Measurements from ENCODE around the gene ZNF669.

Gene ZNF669

GRCh38 chr1:247088967-247089366, 15.2 kb downstream of the ZNF669 start:
- no peak overlapping the region for H3K4me3 ChIP-seq (ENCODE audit: low read depth in 1 of 2, low read length in 2 of 2)
- no peaks in the 10 kb centered on the region for H3K4me1 ChIP-seq (ENCODE audit: insufficient read depth, low read length)
- H3K27ac ChIP-seq (ENCODE audit: low read depth, low read length): no peak overlapping the region
- H3K36me3 ChIP-seq (ENCODE audit: insufficient read depth, low read length): no peaks in the 10 kb centered on the region
- H3K27me3 ChIP-seq (ENCODE audit: control insufficient read depth in 1 of 2, insufficient read depth in 2 of 2, low read length in 2 of 2): peaks cover 0 to 5% of the 10 kb centered on the region in 2 donors
- no peaks in the 10 kb centered on the region for H3K9me3 ChIP-seq (ENCODE audit: low read length)
- H3K9ac ChIP-seq (ENCODE audit: low read length): no peak overlapping the region

- Histone ChIP-seq H3K27me3 (ENCODE audit: control insufficient read depth in 1 of 2, insufficient read depth in 2 of 2, low read length in 2 of 2) (peaks cover 0 to 5% of the 10 kb centered on the region in 2 donors), H3K4me1 (ENCODE audit: insufficient read depth, low read length) (no peaks in the 10 kb centered on the region), H3K36me3 (ENCODE audit: insufficient read depth, low read length) (no peaks in the 10 kb centered on the region), H3K9me3 (ENCODE audit: low read length) (no peaks in the 10 kb centered on the region), H3K9ac (ENCODE audit: low read length) (no peak overlapping the region), H3K27ac (ENCODE audit: low read depth, low read length) (no peak overlapping the region), H3K4me3 (ENCODE audit: low read depth in 1 of 2, low read length in 2 of 2) (no peak overlapping the region)
Measured at GRCh38 chr1:247087256-247087655, 16.9 kb downstream of the ZNF669 start.

GRCh38 chr1:247085310-247085709, 18.8 kb downstream of the ZNF669 start:
- peaks cover 0 to 5% of the 10 kb centered on the region in 2 donors for H3K27me3 ChIP-seq (ENCODE audit: control insufficient read depth in 1 of 2, insufficient read depth in 2 of 2, low read length in 2 of 2)
- H3K36me3 ChIP-seq (ENCODE audit: insufficient read depth, low read length): no peaks in the 10 kb centered on the region

GRCh38 chr1:247084771-247085170, 19.4 kb downstream of the ZNF669 start:
- Histone ChIP-seq H3K9me3 (ENCODE audit: low read length) (no peaks in the 10 kb centered on the region), H3K9ac (ENCODE audit: low read length) (no peak overlapping the region), H3K27me3 (ENCODE audit: control insufficient read depth in 1 of 2, insufficient read depth in 2 of 2, low read length in 2 of 2) (peaks cover 0 to 5% of the 10 kb centered on the region in 2 donors)

More at GRCh38 chr1:247085310-247085709, 18.8 kb downstream of the ZNF669 start:
- Histone ChIP-seq H3K4me3 (ENCODE audit: low read depth in 1 of 2, low read length in 2 of 2) (no peak overlapping the region), H3K9me3 (ENCODE audit: low read length) (no peaks in the 10 kb centered on the region), H3K4me1 (ENCODE audit: insufficient read depth, low read length) (no peaks in the 10 kb centered on the region), H3K9ac (ENCODE audit: low read length) (no peak overlapping the region), H3K27ac (ENCODE audit: low read depth, low read length) (no peak overlapping the region)

GRCh38 chr1:247079141-247079874, 24.8 kb downstream of the ZNF669 start:
- peaks cover 11% of the 10 kb centered on the region for H3K4me1 ChIP-seq (ENCODE audit: insufficient read depth, low read length)
- peak overlapping the region; percentile 10 for H3K9ac ChIP-seq (ENCODE audit: low read length)
- no peaks in the 10 kb centered on the region for H3K9me3 ChIP-seq (ENCODE audit: low read length)
- H3K36me3 ChIP-seq (ENCODE audit: insufficient read depth, low read length): no peaks in the 10 kb centered on the region
- H3K27me3 ChIP-seq (ENCODE audit: control insufficient read depth in 1 of 2, insufficient read depth in 2 of 2, low read length in 2 of 2): no peaks in the 10 kb centered on the region
- H3K4me3 ChIP-seq (ENCODE audit: low read depth in 1 of 2, low read length in 2 of 2): peak overlapping the region in 1 of 2 donors; percentile 89
- H3K27ac ChIP-seq (ENCODE audit: low read depth, low read length): no peak overlapping the region

More at GRCh38 chr1:247084771-247085170, 19.4 kb downstream of the ZNF669 start:
- Histone ChIP-seq H3K4me1 (ENCODE audit: insufficient read depth, low read length) (no peaks in the 10 kb centered on the region), H3K36me3 (ENCODE audit: insufficient read depth, low read length) (no peaks in the 10 kb centered on the region), H3K4me3 (ENCODE audit: low read depth in 1 of 2, low read length in 2 of 2) (no peak overlapping the region), H3K27ac (ENCODE audit: low read depth, low read length) (no peak overlapping the region)

- Histone ChIP-seq H3K4me3 (ENCODE audit: low read depth in 1 of 2, low read length in 2 of 2) (peak within 1 kb of the TSS; percentile 89 to 91), H3K9me3 (ENCODE audit: low read length) (no peaks in the 10 kb centered on the region), H3K36me3 (ENCODE audit: insufficient read depth, low read length) (no peaks in the 10 kb centered on the region), H3K4me1 (ENCODE audit: insufficient read depth, low read length) (peaks cover 11% of the 10 kb centered on the region), H3K27me3 (ENCODE audit: control insufficient read depth in 1 of 2, insufficient read depth in 2 of 2, low read length in 2 of 2) (no peaks in the 10 kb centered on the region), H3K9ac (ENCODE audit: low read length) (peak within 1 kb of the TSS; percentile 28), H3K27ac (ENCODE audit: low read depth, low read length) (peak within 1 kb of the TSS; percentile 72)
Measured at GRCh38 chr1:247078258-247079140, 25.7 kb downstream of the ZNF669 start, which contains the start of gene ZNF670. Gene ZNF670 (minus strand): TSS chr1:247078811. CDS start chr1:247078596, 215 bp downstream.

- Histone ChIP-seq H3K27ac (ENCODE audit: low read depth, low read length) (peak overlapping the region; percentile 72), H3K4me1 (ENCODE audit: insufficient read depth, low read length) (peaks cover 11% of the 10 kb centered on the region), H3K27me3 (ENCODE audit: control insufficient read depth in 1 of 2, insufficient read depth in 2 of 2, low read length in 2 of 2) (no peaks in the 10 kb centered on the region), H3K9ac (ENCODE audit: low read length) (peak overlapping the region; percentile 28), H3K4me3 (ENCODE audit: low read depth in 1 of 2, low read length in 2 of 2) (peak overlapping the region; percentile 89 to 91), H3K9me3 (ENCODE audit: low read length) (no peaks in the 10 kb centered on the region), H3K36me3 (ENCODE audit: insufficient read depth, low read length) (no peaks in the 10 kb centered on the region)
Measured at GRCh38 chr1:247077876-247078257, 26.3 kb downstream of the ZNF669 start.

GRCh38 chr1:247077213-247077612, 26.9 kb downstream of the ZNF669 start:
- Histone ChIP-seq H3K9me3 (ENCODE audit: low read length) (no peaks in the 10 kb centered on the region), H3K27ac (ENCODE audit: low read depth, low read length) (no peak overlapping the region), H3K27me3 (ENCODE audit: control insufficient read depth in 1 of 2, insufficient read depth in 2 of 2, low read length in 2 of 2) (no peaks in the 10 kb centered on the region), H3K36me3 (ENCODE audit: insufficient read depth, low read length) (no peaks in the 10 kb centered on the region), H3K4me1 (ENCODE audit: insufficient read depth, low read length) (peaks cover 11% of the 10 kb centered on the region), H3K9ac (ENCODE audit: low read length) (peak overlapping the region; percentile 28), H3K4me3 (ENCODE audit: low read depth in 1 of 2, low read length in 2 of 2) (peak overlapping the region in 1 of 2 donors; percentile 89)

GRCh38 chr1:247070645-247071044, 33.5 kb downstream of the ZNF669 start:
- Histone ChIP-seq H3K27me3 (ENCODE audit: control insufficient read depth in 1 of 2, insufficient read depth in 2 of 2, low read length in 2 of 2) (no peaks in the 10 kb centered on the region), H3K36me3 (ENCODE audit: insufficient read depth, low read length) (no peaks in the 10 kb centered on the region), H3K9ac (ENCODE audit: low read length) (no peak overlapping the region), H3K27ac (ENCODE audit: low read depth, low read length) (no peak overlapping the region), H3K9me3 (ENCODE audit: low read length) (no peaks in the 10 kb centered on the region), H3K4me3 (ENCODE audit: low read depth in 1 of 2, low read length in 2 of 2) (no peak overlapping the region), H3K4me1 (ENCODE audit: insufficient read depth, low read length) (no peaks in the 10 kb centered on the region)

GRCh38 chr1:247064304-247064703, 39.9 kb downstream of the ZNF669 start:
- no peak overlapping the region for H3K4me3 ChIP-seq (ENCODE audit: low read depth in 1 of 2, low read length in 2 of 2)
- no peak overlapping the region for H3K9ac ChIP-seq (ENCODE audit: low read length)
- no peaks in the 10 kb centered on the region for H3K36me3 ChIP-seq (ENCODE audit: insufficient read depth, low read length)
- H3K9me3 ChIP-seq (ENCODE audit: low read length): no peaks in the 10 kb centered on the region
- H3K4me1 ChIP-seq (ENCODE audit: insufficient read depth, low read length): no peaks in the 10 kb centered on the region
- H3K27ac ChIP-seq (ENCODE audit: low read depth, low read length): no peak overlapping the region
- no peaks in the 10 kb centered on the region for H3K27me3 ChIP-seq (ENCODE audit: control insufficient read depth in 1 of 2, insufficient read depth in 2 of 2, low read length in 2 of 2)

GRCh38 chr1:247060771-247061170, 43.4 kb downstream of the ZNF669 start:
- H3K36me3 ChIP-seq (ENCODE audit: insufficient read depth, low read length): no peaks in the 10 kb centered on the region
- H3K9me3 ChIP-seq (ENCODE audit: low read length): peaks cover 6% of the 10 kb centered on the region
- no peak overlapping the region for H3K9ac ChIP-seq (ENCODE audit: low read length)
- H3K27ac ChIP-seq (ENCODE audit: low read depth, low read length): no peak overlapping the region
- H3K4me3 ChIP-seq (ENCODE audit: low read depth in 1 of 2, low read length in 2 of 2): no peak overlapping the region
- no peaks in the 10 kb centered on the region for H3K4me1 ChIP-seq (ENCODE audit: insufficient read depth, low read length)
- H3K27me3 ChIP-seq (ENCODE audit: control insufficient read depth in 1 of 2, insufficient read depth in 2 of 2, low read length in 2 of 2): no peaks in the 10 kb centered on the region

Measured in muscle layer of colon (tissue), 2 donors.